ENCODE data around the gene BGN.

Gene BGN

GRCh38 chrX:153544727-153545126 is 49.9 kb downstream of the BGN start:
- Histone ChIP-seq H2AFZ (ENCODE audit: low read depth, low read length, severe bottlenecking) (no peak overlapping the region), H3K27me3 (ENCODE audit: low read length) (no peaks in the 10 kb centered on the region), H3K36me3 (ENCODE audit: low read length) (no peaks in the 10 kb centered on the region), H3K79me2 (ENCODE audit: insufficient read depth, low read length) (no peaks in the 10 kb centered on the region), H3K4me2 (ENCODE audit: low read depth, low read length, poor library complexity, severe bottlenecking) (no peak overlapping the region), H3K9ac (ENCODE audit: low read length) (no peak overlapping the region), H3K9me2 (replicated peaks; ENCODE audit: insufficient read depth, low read length) (no peaks in the 10 kb centered on the region), H3K9me3 (ENCODE audit: insufficient read depth, low read length) (no peaks in the 10 kb centered on the region), H3K27ac (ENCODE audit: low read depth, low read length) (no peak overlapping the region), H3K4me3 (ENCODE audit: insufficient read depth, low read length, poor library complexity, severe bottlenecking) (no peak overlapping the region), H3F3A (ENCODE audit: insufficient read depth) (no peaks in the 10 kb centered on the region), H4K20me1 (ENCODE audit: low read depth, low read length) (no peaks in the 10 kb centered on the region)
- TF ChIP-seq EZH2phosphoT487 (conservative IDR thresholded peaks at IDR 0.05; ENCODE audit: low read length): no peak
- no peak for TF ChIP-seq CTCF (IDR thresholded peaks at IDR 0.05; ENCODE audit: insufficient read depth, low read length, poor library complexity, severe bottlenecking)

- H3F3A ChIP-seq (ENCODE audit: insufficient read depth): no peaks in the 10 kb centered on the region
- no peaks in the 10 kb centered on the region for H3K27me3 ChIP-seq (ENCODE audit: low read length)
- H3K9me3 ChIP-seq (ENCODE audit: insufficient read depth, low read length): no peaks in the 10 kb centered on the region
- H3K4me2 ChIP-seq (ENCODE audit: low read depth, low read length, poor library complexity, severe bottlenecking): no peak overlapping the region
- H3K79me2 ChIP-seq (ENCODE audit: insufficient read depth, low read length): no peaks in the 10 kb centered on the region
- no peaks in the 10 kb centered on the region for H3K36me3 ChIP-seq (ENCODE audit: low read length)
- no peak overlapping the region for H3K27ac ChIP-seq (ENCODE audit: low read depth, low read length)
- TF ChIP-seq CTCF (IDR thresholded peaks at IDR 0.05; ENCODE audit: insufficient read depth, low read length, poor library complexity, severe bottlenecking) (no peak), EZH2phosphoT487 (conservative IDR thresholded peaks at IDR 0.05; ENCODE audit: low read length) (no peak)
- no peak overlapping the region for H3K9ac ChIP-seq (ENCODE audit: low read length)
- H2AFZ ChIP-seq (ENCODE audit: low read depth, low read length, severe bottlenecking): no peak overlapping the region
- no peaks in the 10 kb centered on the region for H4K20me1 ChIP-seq (ENCODE audit: low read depth, low read length)
- H3K4me3 ChIP-seq (ENCODE audit: insufficient read depth, low read length, poor library complexity, severe bottlenecking): no peak overlapping the region
- no peaks in the 10 kb centered on the region for H3K9me2 ChIP-seq (replicated peaks; ENCODE audit: insufficient read depth, low read length)
Observed at GRCh38 chrX:153546386-153546785, 51.6 kb downstream of the BGN start.

- no peak overlapping the region for H2AFZ ChIP-seq (ENCODE audit: low read depth, low read length, severe bottlenecking)
- no peak overlapping the region for H3K4me2 ChIP-seq (ENCODE audit: low read depth, low read length, poor library complexity, severe bottlenecking)
- no peak overlapping the region for H3K27ac ChIP-seq (ENCODE audit: low read depth, low read length)
Observed at GRCh38 chrX:153547195-153547594, 52.4 kb downstream of the BGN start.

More at GRCh38 chrX:153547195-153547594, 52.4 kb downstream of the BGN start:
- Histone ChIP-seq H3K9me2 (replicated peaks; ENCODE audit: insufficient read depth, low read length) (no peaks in the 10 kb centered on the region), H3K9me3 (ENCODE audit: insufficient read depth, low read length) (no peaks in the 10 kb centered on the region), H3K79me2 (ENCODE audit: insufficient read depth, low read length) (no peaks in the 10 kb centered on the region), H3K9ac (ENCODE audit: low read length) (no peak overlapping the region), H4K20me1 (ENCODE audit: low read depth, low read length) (no peaks in the 10 kb centered on the region), H3K4me3 (ENCODE audit: insufficient read depth, low read length, poor library complexity, severe bottlenecking) (no peak overlapping the region), H3K27me3 (ENCODE audit: low read length) (no peaks in the 10 kb centered on the region), H3K36me3 (ENCODE audit: low read length) (no peaks in the 10 kb centered on the region), H3F3A (ENCODE audit: insufficient read depth) (no peaks in the 10 kb centered on the region)
- TF ChIP-seq CTCF (IDR thresholded peaks at IDR 0.05; ENCODE audit: insufficient read depth, low read length, poor library complexity, severe bottlenecking) (no peak), EZH2phosphoT487 (conservative IDR thresholded peaks at IDR 0.05; ENCODE audit: low read length) (no peak)

All from SU-DHL-6 (cell line).